SU-DHL-6 (cell line): ENCODE measurements around the gene CTRB1.

Experiments
- H2AFZ ChIP-seq: fragments of 200-600 bp; sonication (generic); 2 replicates; pipeline ENCODE4 v1.6.1; 2014; ENCODE audit warnings: low read depth, mild to moderate bottlenecking, moderate library complexity, mixed read lengths, antibody characterized with exemption, low read length; ENCODE audit not compliant: severe bottlenecking
- H3F3A ChIP-seq: fragments of 200-600 bp; shearing (Covaris generic); 2 replicates; pipeline ENCODE4 v1.6.0; 2016; ENCODE audit warnings: antibody characterized with exemption, mild to moderate bottlenecking; ENCODE audit not compliant: insufficient read depth
- H3K27ac ChIP-seq: fragments of 200-600 bp; sonication (generic); 2 replicates; pipeline ENCODE4 v1.5.1; 2016; ENCODE audit warnings: low read depth, mild to moderate bottlenecking, low read length, moderate library complexity, mixed read lengths
- H3K27me3 ChIP-seq: fragments of 200-600 bp; sonication (generic), shearing (Covaris generic); 2 replicates; pipeline ENCODE4 v1.6.0; 2014; ENCODE audit warnings: mild to moderate bottlenecking, low read length
- H3K36me3 ChIP-seq: fragments of 200-600 bp; sonication (generic); 2 replicates; pipeline ENCODE4 v1.6.1; 2014; ENCODE audit warnings: mild to moderate bottlenecking, low read length, mixed read lengths
- H3K4me2 ChIP-seq: fragments of 300-600, 200-600 bp; shearing (Covaris generic), sonication (generic); 2 replicates; pipeline ENCODE4 v1.6.0; 2014; ENCODE audit warnings: low read length, low read depth, mild to moderate bottlenecking; ENCODE audit not compliant: poor library complexity, severe bottlenecking
- H3K4me3 ChIP-seq: fragments of 200-600 bp; sonication (generic); 2 replicates; pipeline ENCODE4 v1.5.1; 2014; ENCODE audit warnings: antibody characterized with exemption, low read length, mild to moderate bottlenecking, mixed read lengths; ENCODE audit not compliant: insufficient read depth, poor library complexity, severe bottlenecking
- H3K79me2 ChIP-seq: fragments of 200-600 bp; sonication (generic); 2 replicates; pipeline ENCODE4 v1.6.1; 2014; ENCODE audit warnings: mild to moderate bottlenecking, low read length, moderate library complexity; ENCODE audit not compliant: insufficient read depth
- H3K9ac ChIP-seq: fragments of 200-600 bp; sonication (generic); 2 replicates; pipeline ENCODE4 v1.7.0; 2014; ENCODE audit warnings: mild to moderate bottlenecking, low read length
- H3K9me2 ChIP-seq: fragments of 200-600 bp; sonication (generic); replicated peaks from 2 replicates; pipeline ENCODE4 v1.6.1; 2014; ENCODE audit warnings: low read length; ENCODE audit not compliant: insufficient read depth
- H3K9me3 ChIP-seq: fragments of 200-600 bp; sonication (generic); 2 replicates; pipeline ENCODE4 v1.6.1; 2014; ENCODE audit warnings: low read length, mixed read lengths; ENCODE audit not compliant: insufficient read depth
- H4K20me1 ChIP-seq: fragments of 200-600 bp; sonication (generic); 2 replicates; pipeline ENCODE4 v1.6.1; 2014; ENCODE audit warnings: low read depth, mild to moderate bottlenecking, antibody characterized with exemption, low read length, moderate library complexity, mixed read lengths
- EZH2phosphoT487 ChIP-seq: fragments of 200-600 bp; sonication (generic), shearing (Covaris generic); conservative IDR thresholded peaks from 2 replicates; pipeline ENCODE4 v1.6.1; 2018; ENCODE audit warnings: mild to moderate bottlenecking, antibody characterized with exemption, low read length, moderate library complexity, mixed read lengths
- TF ChIP-seq, protein P1 (sequence below): fragments of 200-600 bp; sonication (generic); IDR thresholded peaks from one replicate; pipeline ENCODE4 v1.5.1; 2017; ENCODE audit warnings: antibody characterized with exemption, mild to moderate bottlenecking, low read length, moderate library complexity; ENCODE audit not compliant: insufficient read depth, poor library complexity, severe bottlenecking

CTRB1 gene

DNA sequence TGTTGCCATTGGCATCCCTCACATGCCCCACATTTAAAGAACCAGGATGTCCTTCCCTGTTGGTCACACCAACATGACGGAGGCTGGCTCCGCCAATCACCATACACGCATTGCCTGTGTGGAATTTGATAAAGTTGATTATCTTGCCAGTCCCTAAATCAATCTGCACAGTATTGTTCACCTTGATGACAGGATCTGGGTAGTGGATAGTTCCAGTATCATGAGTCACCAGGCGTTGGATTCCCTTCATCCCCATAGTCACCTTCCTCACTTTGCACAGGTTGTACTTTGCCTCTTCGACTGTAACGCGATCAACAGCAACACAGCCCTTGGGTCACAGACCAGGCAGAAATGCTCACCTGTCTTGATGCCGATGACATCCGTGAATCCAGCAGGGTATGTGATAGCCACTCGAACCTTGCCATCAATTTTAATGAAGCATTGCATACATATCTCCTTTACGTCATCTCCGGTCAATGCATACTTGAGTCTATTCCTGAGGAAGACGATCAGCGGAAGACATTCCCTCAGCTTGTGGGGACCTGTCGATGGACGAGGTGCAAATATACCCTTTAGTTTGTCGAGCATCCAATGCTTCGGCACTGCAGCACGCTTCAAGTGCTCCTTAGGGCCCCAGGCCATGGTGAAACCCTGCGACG is 26.1 kb upstream of the CTRB1 start:
- Histone ChIP-seq H3K4me2 (no peak overlapping the region), H3K9me2 (no peaks in the 10 kb centered on the region), H3K9me3 (no peaks in the 10 kb centered on the region), H4K20me1 (no peaks in the 10 kb centered on the region), H3K9ac (no peak overlapping the region), H2AFZ (no peak overlapping the region), H3K4me3 (no peak overlapping the region), H3K27ac (no peak overlapping the region), H3K36me3 (no peaks in the 10 kb centered on the region), H3F3A (no peaks in the 10 kb centered on the region), H3K27me3 (no peaks in the 10 kb centered on the region), H3K79me2 (no peaks in the 10 kb centered on the region)
- TF ChIP-seq, protein P1, sequence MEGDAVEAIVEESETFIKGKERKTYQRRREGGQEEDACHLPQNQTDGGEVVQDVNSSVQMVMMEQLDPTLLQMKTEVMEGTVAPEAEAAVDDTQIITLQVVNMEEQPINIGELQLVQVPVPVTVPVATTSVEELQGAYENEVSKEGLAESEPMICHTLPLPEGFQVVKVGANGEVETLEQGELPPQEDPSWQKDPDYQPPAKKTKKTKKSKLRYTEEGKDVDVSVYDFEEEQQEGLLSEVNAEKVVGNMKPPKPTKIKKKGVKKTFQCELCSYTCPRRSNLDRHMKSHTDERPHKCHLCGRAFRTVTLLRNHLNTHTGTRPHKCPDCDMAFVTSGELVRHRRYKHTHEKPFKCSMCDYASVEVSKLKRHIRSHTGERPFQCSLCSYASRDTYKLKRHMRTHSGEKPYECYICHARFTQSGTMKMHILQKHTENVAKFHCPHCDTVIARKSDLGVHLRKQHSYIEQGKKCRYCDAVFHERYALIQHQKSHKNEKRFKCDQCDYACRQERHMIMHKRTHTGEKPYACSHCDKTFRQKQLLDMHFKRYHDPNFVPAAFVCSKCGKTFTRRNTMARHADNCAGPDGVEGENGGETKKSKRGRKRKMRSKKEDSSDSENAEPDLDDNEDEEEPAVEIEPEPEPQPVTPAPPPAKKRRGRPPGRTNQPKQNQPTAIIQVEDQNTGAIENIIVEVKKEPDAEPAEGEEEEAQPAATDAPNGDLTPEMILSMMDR = no peak
- no peak for TF ChIP-seq EZH2phosphoT487

DNA sequence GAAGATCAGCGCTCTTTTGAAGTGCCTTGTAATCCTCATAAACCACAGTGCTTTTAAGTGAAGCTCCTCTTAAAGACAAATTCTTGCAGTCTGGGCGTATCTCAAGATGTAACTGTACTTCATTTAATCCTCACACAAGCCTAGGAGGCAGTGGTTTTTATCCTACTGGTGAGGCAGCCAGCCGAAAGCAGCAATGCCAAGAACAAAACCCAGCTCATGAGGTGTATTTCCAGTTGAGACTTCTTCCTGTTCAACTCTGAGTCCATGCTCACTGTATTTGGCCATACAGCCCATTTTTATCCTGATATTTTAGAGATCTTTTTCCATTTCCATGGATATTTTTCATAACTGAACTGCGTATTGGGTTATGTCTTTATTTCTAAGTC is 25.5 kb upstream of the CTRB1 start:
- H3K27me3 ChIP-seq = no peaks in the 10 kb centered on the region
- H2AFZ ChIP-seq = no peak overlapping the region
- TF ChIP-seq, protein P1 = no peak
- no peak for TF ChIP-seq EZH2phosphoT487
- no peak overlapping the region for H3K27ac ChIP-seq
- no peak overlapping the region for H3K4me3 ChIP-seq
- no peaks in the 10 kb centered on the region for H3F3A ChIP-seq
- H3K4me2 ChIP-seq = no peak overlapping the region
- H3K9me2 ChIP-seq = no peaks in the 10 kb centered on the region
- no peaks in the 10 kb centered on the region for H3K36me3 ChIP-seq
- H3K9me3 ChIP-seq = no peaks in the 10 kb centered on the region
- no peaks in the 10 kb centered on the region for H4K20me1 ChIP-seq
- no peak overlapping the region for H3K9ac ChIP-seq
- no peaks in the 10 kb centered on the region for H3K79me2 ChIP-seq

DNA sequence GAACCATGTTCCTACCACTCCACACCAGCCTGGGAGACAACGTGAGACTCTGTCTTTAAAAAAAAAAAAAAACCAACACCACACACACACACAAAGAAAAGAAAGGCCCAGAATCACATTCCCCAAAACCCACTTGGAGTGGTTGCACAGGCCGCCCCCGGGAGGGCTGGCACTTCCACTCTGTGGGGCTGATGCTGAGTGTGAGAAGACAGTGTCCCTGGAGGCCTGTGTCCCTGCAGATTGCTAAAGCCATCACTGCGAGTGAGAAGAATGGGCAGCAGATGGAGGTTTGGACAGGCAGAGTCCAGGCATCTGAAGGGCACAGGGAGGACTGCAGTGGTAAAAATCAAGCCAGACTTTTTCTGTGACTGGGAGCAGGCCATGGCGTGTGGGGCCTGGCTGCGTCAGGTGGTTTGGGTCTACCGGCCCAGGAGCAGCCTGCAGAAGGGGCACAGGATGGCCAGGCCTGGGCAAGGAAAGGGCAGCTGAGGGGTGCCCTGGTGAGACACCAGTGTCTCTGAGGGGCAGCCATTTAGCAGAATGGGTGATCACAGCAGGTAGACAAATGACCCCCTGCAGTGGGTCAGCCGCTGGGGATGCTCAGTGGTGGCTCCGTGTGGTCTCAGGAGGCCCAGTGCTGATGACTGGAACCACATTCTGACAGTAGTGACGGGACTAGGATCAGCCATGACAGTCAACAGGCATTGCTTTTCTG is 24.9 kb upstream of the CTRB1 start:
- Histone ChIP-seq H3K27ac (no peak overlapping the region), H3K9me3 (no peaks in the 10 kb centered on the region), H3K4me3 (no peak overlapping the region), H3K9me2 (no peaks in the 10 kb centered on the region), H3K79me2 (no peaks in the 10 kb centered on the region), H3K36me3 (no peaks in the 10 kb centered on the region), H3K27me3 (no peaks in the 10 kb centered on the region), H3F3A (no peaks in the 10 kb centered on the region), H3K9ac (no peak overlapping the region), H2AFZ (no peak overlapping the region), H4K20me1 (no peaks in the 10 kb centered on the region), H3K4me2 (no peak overlapping the region)
- TF ChIP-seq EZH2phosphoT487 = no peak
- TF ChIP-seq, protein P1 = no peak
